AG08395 (cell line): ENCODE measurements around the gene FBXO36.
A peak's percentile ranks its signal among the peaks of the same experiment; 100 is the strongest.
"Not testable (repeated sequence)": the region's sequence is repeated elsewhere in the genome, so short reads cannot be mapped to it uniquely, and the experiment has no call there.

Experiments used
- DNase-seq: peaks from one replicate; pipeline ENCODE4 v3.0.0; 2012; ENCODE audit warnings: mixed read lengths, low spot score

Gene FBXO36, protein sequence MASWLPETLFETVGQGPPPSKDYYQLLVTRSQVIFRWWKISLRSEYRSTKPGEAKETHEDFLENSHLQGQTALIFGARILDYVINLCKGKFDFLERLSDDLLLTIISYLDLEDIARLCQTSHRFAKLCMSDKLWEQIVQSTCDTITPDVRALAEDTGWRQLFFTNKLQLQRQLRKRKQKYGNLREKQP

DNA sequence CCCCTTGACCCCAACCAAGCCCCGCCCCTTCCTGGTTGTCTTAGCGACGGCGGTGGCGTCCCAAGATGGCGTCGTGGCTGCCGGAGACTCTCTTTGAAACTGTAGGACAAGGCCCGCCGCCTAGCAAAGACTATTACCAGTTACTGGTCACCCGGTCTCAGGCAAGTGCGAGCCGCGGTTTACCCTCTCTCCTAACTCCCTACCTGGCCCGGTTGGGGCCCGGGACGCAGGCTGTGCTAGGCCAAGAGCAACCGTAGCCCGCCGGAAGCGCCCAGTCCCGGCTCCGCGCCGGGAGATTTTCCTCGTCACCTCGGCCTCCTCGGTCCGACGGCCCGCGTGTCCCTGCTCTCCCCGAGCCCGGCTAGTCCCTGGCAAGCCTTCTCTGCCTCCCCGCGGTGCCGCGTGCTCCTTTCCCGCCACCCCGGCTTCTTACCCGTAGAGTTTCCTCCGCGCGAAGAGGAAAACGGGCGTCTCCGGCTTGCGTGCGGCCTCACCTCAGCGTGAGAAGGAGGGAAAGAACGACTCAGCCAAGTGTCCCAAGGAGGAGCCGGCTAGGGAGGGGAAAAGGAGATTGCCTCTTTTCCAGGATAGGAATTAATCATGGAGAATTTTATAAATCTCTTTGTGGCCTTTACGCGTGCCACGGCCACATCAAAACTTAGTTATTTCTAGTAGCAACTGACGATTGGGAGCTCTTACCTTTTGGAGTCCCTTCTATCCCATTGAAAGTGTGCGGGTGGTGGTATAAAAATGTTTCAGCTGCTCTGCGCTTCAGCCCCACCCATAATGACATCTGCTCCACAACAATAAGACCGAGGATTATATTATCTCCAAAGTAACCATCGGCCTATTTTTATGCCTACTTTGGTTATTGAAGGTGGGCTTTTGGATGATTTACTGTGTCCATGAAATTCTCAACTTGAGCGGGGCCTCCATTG is at the start of gene FBXO36:
TSS of gene FBXO36 (plus strand) at position 55 of the 938 bp plus-strand sequence. CDS start at position 66, 11 bp downstream.
- peak; percentile 51 for DNase-seq

- no peak for DNase-seq
Measured at GRCh38 chr2:229873123-229873581, 49.2 kb upstream of the FBXO36 start.

- DNase-seq, result no peak
Measured at GRCh38 chr2:229874647-229875046, 47.7 kb upstream of the FBXO36 start.

GRCh38 chr2:229875549-229875948 is 46.8 kb upstream of the FBXO36 start:
- no peak for DNase-seq

DNA sequence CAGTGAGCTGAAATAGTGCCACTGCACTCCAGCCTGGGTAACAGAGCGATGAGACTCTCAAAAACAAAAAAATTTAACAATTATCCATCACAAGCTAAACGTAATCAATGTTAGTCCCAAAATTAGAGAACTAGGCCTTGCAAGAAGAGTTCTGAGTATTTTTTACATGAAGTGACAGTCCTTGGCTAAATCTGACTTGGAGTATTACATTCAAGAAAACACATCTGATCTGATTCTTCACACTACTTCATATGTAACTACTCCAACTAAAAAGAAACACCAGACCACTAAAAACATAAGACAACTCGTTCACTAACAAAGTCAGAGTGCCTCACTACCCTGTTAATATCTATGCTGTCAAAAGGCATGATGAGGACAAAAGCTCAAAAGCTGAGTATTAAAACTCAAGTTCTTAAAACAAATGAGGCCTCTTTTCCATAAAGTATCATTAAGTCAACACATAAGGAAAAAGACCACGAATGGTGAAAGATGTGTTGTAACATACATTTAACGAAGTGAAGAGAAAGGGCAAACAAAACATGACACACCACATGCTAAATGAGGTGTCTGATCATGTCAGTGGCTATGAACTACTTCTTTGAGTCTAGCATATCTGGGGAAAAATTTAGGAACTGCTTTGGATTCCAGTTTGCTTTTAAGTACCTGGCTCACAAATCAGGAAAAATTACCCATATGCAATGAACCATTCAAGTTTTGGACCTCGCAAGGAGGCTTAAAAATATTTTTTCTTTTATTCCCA is 42.9 kb upstream of the FBXO36 start:
- DNase-seq, result no peak

DNA sequence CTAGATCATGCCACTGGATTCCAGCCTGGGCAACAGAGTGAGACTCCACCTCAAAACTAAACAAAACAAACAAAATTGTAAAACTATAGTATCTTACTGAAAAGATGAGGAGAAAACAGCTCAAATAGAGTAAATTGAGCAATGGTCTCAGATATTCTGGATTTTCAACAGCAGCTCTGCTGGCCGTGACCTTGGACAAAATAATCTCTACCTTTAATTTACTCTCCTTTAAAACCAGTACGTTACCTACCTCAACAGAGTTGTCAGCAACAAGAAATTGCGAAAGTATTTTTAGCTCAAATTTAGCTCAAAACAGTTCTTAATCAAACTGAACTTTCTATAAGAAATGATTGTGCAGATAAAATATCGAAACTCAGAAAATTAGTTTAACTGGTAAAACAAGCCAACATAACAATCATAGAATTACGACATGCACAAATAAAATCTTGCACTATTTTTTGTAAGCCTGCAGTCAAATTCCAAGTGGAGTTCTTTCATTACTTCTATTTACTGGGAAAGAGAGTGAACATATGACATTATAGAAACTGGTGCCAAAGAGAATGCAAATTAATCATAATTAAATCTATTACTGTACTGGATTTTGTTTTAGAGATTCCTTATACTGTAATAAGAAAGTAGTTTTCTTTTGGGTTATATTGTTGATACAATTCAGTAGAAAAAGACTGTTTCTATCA is 41.3 kb upstream of the FBXO36 start:
- DNase-seq, result no peak

GRCh38 chr2:229882583-229882982 is 39.7 kb upstream of the FBXO36 start:
- no peak for DNase-seq

GRCh38 chr2:229884775-229885699 is 37.3 kb upstream of the FBXO36 start:
- DNase-seq, result no peak

- DNase-seq, result no peak
Measured at GRCh38 chr2:229887441-229887840, 34.9 kb upstream of the FBXO36 start.

DNA sequence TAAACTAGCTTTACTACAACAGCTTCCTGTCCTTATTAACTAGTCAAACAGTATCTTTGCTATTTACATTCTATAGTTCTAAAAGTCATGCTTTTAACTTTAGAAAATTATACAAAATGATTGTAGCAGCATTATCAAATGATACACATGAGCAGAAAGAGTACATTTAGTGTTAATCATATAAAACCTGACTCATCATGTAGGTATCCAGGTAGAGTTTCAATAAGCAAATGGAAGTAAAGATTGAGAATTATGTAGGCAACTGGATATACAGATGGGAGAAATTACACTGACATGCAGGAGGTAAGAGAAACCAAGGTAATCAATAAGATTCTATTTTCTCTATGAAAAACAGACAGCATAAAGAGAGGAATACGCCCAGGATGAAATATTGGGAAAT is 34.3 kb upstream of the FBXO36 start:
- DNase-seq, result no peak

GRCh38 chr2:229889023-229889422 is 33.3 kb upstream of the FBXO36 start:
- DNase-seq, result no peak

DNA sequence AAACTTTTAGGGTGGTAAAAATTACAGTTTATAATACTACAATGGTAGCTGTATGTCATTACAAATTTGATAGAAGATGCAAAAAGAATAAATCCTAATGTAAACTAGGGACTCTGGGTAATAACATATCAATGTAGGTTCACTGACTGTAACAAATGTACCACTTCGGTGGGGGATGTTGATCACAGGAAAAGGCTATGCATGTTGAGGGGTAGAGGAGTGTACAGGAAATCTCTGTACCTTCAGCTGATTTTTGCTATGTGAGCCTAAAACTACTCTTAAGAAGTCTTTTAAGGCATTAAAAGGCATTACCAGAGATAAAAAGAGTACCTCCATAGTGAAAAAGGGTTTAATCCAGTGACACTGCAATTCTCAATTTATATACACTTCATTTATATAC is 25.4 kb upstream of the FBXO36 start:
- DNase-seq, result no peak

DNA sequence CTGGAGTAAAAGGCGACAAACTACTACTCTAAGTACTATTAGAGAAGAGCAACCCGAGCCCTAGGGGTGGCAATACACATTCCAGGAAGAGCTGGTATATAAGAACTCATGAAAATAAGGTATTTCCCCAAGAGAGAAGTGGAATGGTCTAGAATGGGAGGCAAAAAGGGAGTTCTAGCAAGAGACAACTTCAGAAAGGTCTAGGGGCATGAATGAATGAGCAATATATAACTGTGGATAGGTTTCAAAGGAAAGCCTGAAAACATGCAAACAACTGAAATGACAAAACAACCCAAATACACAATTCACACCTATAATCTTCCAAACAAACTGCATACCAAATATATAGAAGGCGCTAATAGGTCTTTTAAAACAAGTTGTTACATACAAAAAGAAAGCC is 22.7 kb upstream of the FBXO36 start:
- DNase-seq, result no peak

- DNase-seq, result no peak
Measured at GRCh38 chr2:229900012-229900411, 22.3 kb upstream of the FBXO36 start.

- DNase-seq, result not testable (repeated sequence)
Measured at GRCh38 chr2:229900514-229900913, 21.8 kb upstream of the FBXO36 start.

- peak; percentile 81 for DNase-seq
Measured at GRCh38 chr2:229901819-229902218, 20.5 kb upstream of the FBXO36 start.

DNA sequence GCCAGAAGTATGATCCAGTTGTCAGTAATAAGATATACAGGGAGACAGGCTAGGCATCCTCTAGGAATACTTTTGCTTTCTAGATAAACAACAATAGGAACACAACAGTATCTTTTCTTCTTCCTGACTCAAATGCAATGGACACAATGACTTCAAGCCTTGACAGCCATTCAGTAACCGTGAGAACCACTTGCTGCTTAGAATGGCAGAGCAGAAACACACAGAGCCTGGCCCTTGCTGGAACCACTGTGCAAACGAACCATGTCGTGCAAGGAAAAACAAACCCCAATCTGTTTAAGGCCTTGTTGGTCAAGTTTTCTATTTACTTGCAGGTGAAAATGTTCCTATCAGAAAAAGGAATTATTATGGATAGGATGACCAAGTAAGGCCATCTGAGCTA is 19.3 kb upstream of the FBXO36 start:
- DNase-seq, result no peak

- DNase-seq, result no peak
Measured at GRCh38 chr2:229905601-229906000, 16.7 kb upstream of the FBXO36 start.

DNA sequence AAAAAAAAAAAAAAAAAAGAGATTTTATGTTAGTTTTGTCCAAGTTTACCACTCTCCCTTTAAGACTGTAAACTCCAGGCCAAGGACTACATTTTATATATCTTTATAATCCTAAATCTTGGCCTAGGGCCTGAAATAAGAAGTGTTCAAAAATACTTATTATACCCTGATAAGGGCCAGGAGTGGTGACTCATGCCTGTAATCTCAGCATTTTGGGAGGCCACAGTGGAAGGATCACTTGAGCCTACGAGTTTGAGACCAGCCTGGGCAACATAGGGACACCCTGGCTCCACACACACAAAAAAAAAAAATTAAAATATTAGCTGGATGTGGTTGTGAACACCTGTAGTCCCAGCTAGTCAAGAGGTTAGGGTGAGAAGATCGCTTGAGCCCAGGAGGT is 13.2 kb upstream of the FBXO36 start:
- no peak for DNase-seq

GRCh38 chr2:229910147-229910831 is 12.0 kb upstream of the FBXO36 start:
- no peak for DNase-seq
